Measurements from ENCODE around the gene TMEM219. TPM values are rescaled to one million over a fixed set of nuclear protein-coding genes. Genes with fewer than 3 reads are reported as not detected.

Gene TMEM219
- total RNA-seq, 1 experiment from 2014 or later, result 69.6 TPM

GRCh38 chr16:29973384-29974246, 11.7 kb downstream of the TMEM219 start, which contains the start of gene TAOK2 (continued):
- TF ChIP-seq USF2 (CRISPR knock-in tag; IDR thresholded peaks at IDR 0.05), result no peak
- no peak for TF ChIP-seq IRF2 (CRISPR knock-in tag; IDR thresholded peaks at IDR 0.05; ENCODE audit: borderline replicate concordance, low read depth)
- TF ChIP-seq STAT6 (CRISPR knock-in tag; conservative IDR thresholded peaks at IDR 0.05; ENCODE audit: low read depth), result no peak
- TF ChIP-seq ZSCAN18 (CRISPR knock-in tag; IDR thresholded peaks at IDR 0.05), result no peak
- TF ChIP-seq, protein P1, sequence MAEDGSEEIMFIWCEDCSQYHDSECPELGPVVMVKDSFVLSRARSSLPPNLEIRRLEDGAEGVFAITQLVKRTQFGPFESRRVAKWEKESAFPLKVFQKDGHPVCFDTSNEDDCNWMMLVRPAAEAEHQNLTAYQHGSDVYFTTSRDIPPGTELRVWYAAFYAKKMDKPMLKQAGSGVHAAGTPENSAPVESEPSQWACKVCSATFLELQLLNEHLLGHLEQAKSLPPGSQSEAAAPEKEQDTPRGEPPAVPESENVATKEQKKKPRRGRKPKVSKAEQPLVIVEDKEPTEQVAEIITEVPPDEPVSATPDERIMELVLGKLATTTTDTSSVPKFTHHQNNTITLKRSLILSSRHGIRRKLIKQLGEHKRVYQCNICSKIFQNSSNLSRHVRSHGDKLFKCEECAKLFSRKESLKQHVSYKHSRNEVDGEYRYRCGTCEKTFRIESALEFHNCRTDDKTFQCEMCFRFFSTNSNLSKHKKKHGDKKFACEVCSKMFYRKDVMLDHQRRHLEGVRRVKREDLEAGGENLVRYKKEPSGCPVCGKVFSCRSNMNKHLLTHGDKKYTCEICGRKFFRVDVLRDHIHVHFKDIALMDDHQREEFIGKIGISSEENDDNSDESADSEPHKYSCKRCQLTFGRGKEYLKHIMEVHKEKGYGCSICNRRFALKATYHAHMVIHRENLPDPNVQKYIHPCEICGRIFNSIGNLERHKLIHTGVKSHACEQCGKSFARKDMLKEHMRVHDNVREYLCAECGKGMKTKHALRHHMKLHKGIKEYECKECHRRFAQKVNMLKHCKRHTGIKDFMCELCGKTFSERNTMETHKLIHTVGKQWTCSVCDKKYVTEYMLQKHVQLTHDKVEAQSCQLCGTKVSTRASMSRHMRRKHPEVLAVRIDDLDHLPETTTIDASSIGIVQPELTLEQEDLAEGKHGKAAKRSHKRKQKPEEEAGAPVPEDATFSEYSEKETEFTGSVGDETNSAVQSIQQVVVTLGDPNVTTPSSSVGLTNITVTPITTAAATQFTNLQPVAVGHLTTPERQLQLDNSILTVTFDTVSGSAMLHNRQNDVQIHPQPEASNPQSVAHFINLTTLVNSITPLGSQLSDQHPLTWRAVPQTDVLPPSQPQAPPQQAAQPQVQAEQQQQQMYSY (CRISPR knock-in tag; IDR thresholded peaks at IDR 0.05), result no peak
- TF ChIP-seq ZBTB43 (CRISPR knock-in tag; IDR thresholded peaks at IDR 0.05), result no peak
- TF ChIP-seq ZNF317 (CRISPR knock-in tag; IDR thresholded peaks at IDR 0.05; ENCODE audit: borderline replicate concordance, low read depth), result no peak
- no peak for TF ChIP-seq ZNF121 (CRISPR knock-in tag; IDR thresholded peaks at IDR 0.05)
- TF ChIP-seq, protein P2, sequence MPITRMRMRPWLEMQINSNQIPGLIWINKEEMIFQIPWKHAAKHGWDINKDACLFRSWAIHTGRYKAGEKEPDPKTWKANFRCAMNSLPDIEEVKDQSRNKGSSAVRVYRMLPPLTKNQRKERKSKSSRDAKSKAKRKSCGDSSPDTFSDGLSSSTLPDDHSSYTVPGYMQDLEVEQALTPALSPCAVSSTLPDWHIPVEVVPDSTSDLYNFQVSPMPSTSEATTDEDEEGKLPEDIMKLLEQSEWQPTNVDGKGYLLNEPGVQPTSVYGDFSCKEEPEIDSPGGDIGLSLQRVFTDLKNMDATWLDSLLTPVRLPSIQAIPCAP (CRISPR knock-in tag; IDR thresholded peaks at IDR 0.05), result peak; percentile 93
- no peak for TF ChIP-seq ZNF416 (CRISPR knock-in tag; IDR thresholded peaks at IDR 0.05)
- TF ChIP-seq OVOL2 (CRISPR knock-in tag; IDR thresholded peaks at IDR 0.05; ENCODE audit: borderline replicate concordance), result no peak
- TF ChIP-seq MXD4 (CRISPR knock-in tag; IDR thresholded peaks at IDR 0.05; ENCODE audit: borderline replicate concordance), result no peak
- no peak for TF ChIP-seq ERG (CRISPR knock-in tag; IDR thresholded peaks at IDR 0.05)
- no peak for TF ChIP-seq EMX1 (CRISPR knock-in tag; IDR thresholded peaks at IDR 0.05)
- no peak for TF ChIP-seq SOX15 (CRISPR knock-in tag; IDR thresholded peaks at IDR 0.05)
- no peak for TF ChIP-seq CDX4 (CRISPR knock-in tag; IDR thresholded peaks at IDR 0.05; ENCODE audit: borderline replicate concordance)
- no peak for TF ChIP-seq ZNF423 (CRISPR knock-in tag; IDR thresholded peaks at IDR 0.05)
- TF ChIP-seq, protein P3, sequence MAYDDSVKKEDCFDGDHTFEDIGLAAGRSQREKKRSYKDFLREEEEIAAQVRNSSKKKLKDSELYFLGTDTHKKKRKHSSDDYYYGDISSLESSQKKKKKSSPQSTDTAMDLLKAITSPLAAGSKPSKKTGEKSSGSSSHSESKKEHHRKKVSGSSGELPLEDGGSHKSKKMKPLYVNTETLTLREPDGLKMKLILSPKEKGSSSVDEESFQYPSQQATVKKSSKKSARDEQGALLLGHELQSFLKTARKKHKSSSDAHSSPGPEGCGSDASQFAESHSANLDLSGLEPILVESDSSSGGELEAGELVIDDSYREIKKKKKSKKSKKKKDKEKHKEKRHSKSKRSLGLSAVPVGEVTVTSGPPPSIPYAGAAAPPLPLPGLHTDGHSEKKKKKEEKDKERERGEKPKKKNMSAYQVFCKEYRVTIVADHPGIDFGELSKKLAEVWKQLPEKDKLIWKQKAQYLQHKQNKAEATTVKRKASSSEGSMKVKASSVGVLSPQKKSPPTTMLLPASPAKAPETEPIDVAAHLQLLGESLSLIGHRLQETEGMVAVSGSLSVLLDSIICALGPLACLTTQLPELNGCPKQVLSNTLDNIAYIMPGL (CRISPR knock-in tag; IDR thresholded peaks at IDR 0.05), result peak; percentile 72; the same call in 1 of the 2 replicates
- TF ChIP-seq ETV6 (CRISPR knock-in tag; IDR thresholded peaks at IDR 0.05), result peak; percentile 93
